Body of pancreas (tissue), 4 donors: Measurements from ENCODE around the gene TMA7B. TPM values are rescaled to one million over a fixed set of nuclear protein-coding genes. Genes with fewer than 3 reads are reported as not detected.

ENCODE experiments used
- ATAC-seq: fragments of 150-250 bp; one replicate; pipeline ENCODE4 v1.9.1; 2016
- DNase-seq, 4 donors: peaks; one replicate each; pipeline ENCODE4 v3.0.0-alpha.2; 2019
- H3K27ac ChIP-seq, 4 donors: fragments of 200-600 bp; sonication (generic); 1 replicate in 3 of 4; 2 replicates in 1 of 4; pipeline versions ENCODE4 v1.5.1 to v1.6.1; 2016 to 2019; ENCODE audit warnings: mild to moderate bottlenecking in 1 of 4, mixed read lengths in 1 of 4, moderate library complexity in 1 of 4
- H3K27me3 ChIP-seq, 2 donors: fragments of 200-600 bp; sonication (generic); one replicate each; pipeline ENCODE4 v1.6.0; 2016; ENCODE audit warnings: mild to moderate bottlenecking in 1 of 2
- H3K36me3 ChIP-seq, 2 donors: fragments of 200-600 bp; sonication (generic); replicated peaks in 1 of 2; 2 replicates each; pipeline ENCODE4 v1.5.1; 2016; ENCODE audit warnings: low read depth in 2 of 2; ENCODE audit not compliant: insufficient read depth in 1 of 2
- H3K4me1 ChIP-seq: fragments of 200-600 bp; sonication (generic); one replicate; pipeline ENCODE4 v1.6.0; 2016
- H3K4me3 ChIP-seq, 2 donors: fragments of 200-600 bp; sonication (generic); 1 replicate in 1 of 2; 2 replicates in 1 of 2; pipeline ENCODE4 v1.5.1; 2016 to 2019
- H3K9me3 ChIP-seq, 3 donors: fragments of 200-600 bp; sonication (generic); 1 replicate in 2 of 3; 2 replicates in 1 of 3; pipeline ENCODE4 v1.5.1; 2016
- POLR2A ChIP-seq, 3 donors: fragments of 450-650 bp; IDR thresholded peaks; one replicate each; pipeline ENCODE4 v1.6.1; 2016; ENCODE audit warnings: antibody characterized with exemption in 3 of 3, mild to moderate bottlenecking in 2 of 3
- WGBS, 2 donors: methylation state at CpG; one replicate each; pipeline ENCODE4 v1.1.5; 2017; 5-methylcytosine and 5-hydroxymethylcytosine counted together
- intact Hi-C: fragments of 100-400 bp; cut with DNase I; formaldehyde crosslinking; loops from one replicate; pipeline ENCODE4 v1.15.1; 2023
- total RNA-seq, 2 donors: library from RNA; depleted of rRNA; stranded (reverse); fragments of >200 nt; gene quantifications; one replicate each; pipeline ENCODE4 v1.1.0, GENCODE V29; 2016
- TF ChIP-seq, protein P1 (sequence below), 7 experiments: fragments of 450-650 bp in 4 of 7; fragments of 200-600 bp in 3 of 7; sonication (generic) in 3 of 7; IDR thresholded peaks; one replicate each; pipeline ENCODE4 v1.5.1; 2016 to 2019; ENCODE audit warnings: antibody characterized with exemption in 7 of 7

The TMA7B gene
- total RNA-seq, 2 donors from 2014 or later, result not detected

DNA sequence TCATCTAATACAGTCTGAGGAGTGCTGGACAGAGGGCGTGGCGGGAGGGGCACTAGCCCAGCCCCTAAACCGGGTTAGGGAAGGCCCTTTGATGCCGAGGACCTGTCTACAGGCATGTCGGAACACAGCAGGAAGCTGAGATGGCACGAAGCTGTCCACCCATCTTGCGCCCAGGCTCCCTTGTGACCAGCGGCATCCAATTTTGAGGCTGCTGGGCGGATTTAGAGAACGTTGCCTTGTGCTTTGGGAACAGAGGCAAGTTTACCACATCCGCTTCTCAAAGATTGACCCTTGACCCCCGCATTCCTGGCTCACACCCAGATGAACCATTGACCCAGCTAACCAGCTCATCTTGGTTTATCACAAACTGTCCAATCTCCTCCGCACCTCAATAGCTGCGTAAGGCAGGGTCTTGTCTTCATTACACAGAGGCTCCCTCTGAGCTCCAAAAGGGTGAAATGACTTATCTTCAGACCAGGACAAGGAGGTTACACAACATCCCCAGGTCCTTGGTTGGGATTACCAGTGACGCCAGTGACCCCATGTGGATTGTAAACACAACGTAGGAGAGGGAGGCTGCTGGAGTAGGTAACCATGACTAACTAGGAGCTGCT, 39.1 kb downstream of the TMA7B start:
- WGBS, 2 donors, result 60 to 76% methylated on average over 9 to 16 of the region's 16 CpGs
- intact Hi-C loops, result no loop called here
- Histone ChIP-seq H3K27ac (no peak overlapping the region), H3K9me3 (no peaks in the 10 kb centered on the region), H3K4me1 (peaks cover 76% of the 10 kb centered on the region), H3K4me3 (no peak overlapping the region), H3K27me3 (no peaks in the 10 kb centered on the region), H3K36me3 (no peaks in the 10 kb centered on the region)
- ATAC-seq (no peak), DNase-seq (peak in 2 of 4 donors; percentile 32 to 40)
- TF ChIP-seq, protein P1, sequence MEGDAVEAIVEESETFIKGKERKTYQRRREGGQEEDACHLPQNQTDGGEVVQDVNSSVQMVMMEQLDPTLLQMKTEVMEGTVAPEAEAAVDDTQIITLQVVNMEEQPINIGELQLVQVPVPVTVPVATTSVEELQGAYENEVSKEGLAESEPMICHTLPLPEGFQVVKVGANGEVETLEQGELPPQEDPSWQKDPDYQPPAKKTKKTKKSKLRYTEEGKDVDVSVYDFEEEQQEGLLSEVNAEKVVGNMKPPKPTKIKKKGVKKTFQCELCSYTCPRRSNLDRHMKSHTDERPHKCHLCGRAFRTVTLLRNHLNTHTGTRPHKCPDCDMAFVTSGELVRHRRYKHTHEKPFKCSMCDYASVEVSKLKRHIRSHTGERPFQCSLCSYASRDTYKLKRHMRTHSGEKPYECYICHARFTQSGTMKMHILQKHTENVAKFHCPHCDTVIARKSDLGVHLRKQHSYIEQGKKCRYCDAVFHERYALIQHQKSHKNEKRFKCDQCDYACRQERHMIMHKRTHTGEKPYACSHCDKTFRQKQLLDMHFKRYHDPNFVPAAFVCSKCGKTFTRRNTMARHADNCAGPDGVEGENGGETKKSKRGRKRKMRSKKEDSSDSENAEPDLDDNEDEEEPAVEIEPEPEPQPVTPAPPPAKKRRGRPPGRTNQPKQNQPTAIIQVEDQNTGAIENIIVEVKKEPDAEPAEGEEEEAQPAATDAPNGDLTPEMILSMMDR (IDR thresholded peaks at IDR 0.05), result no peak
- no peak for TF ChIP-seq POLR2A (IDR thresholded peaks at IDR 0.05)

DNA sequence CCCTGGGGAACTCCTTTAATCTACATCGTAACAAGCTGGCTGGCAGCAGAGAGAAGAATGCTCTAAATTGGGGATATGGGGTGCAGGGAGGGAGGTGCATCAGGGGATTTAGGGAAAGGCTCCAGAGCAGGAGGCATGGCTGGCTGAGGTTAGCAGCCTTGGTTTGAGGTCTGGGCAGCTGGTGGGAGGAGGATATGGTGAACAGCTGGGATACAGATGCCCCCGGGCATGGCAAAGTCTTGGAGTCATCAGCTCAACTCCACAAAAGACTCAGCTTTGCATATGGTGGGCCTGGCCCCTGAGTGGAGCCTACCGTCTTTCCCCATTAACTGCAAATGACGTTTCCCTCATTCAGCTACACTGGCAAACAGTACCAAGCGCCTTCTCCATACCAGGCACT, 40.0 kb downstream of the TMA7B start:
- Histone ChIP-seq H3K27ac (no peak overlapping the region), H3K4me1 (peaks cover 73% of the 10 kb centered on the region), H3K9me3 (no peaks in the 10 kb centered on the region), H3K4me3 (no peak overlapping the region), H3K27me3 (no peaks in the 10 kb centered on the region), H3K36me3 (no peaks in the 10 kb centered on the region)
- ATAC-seq, result no peak
- no peak for TF ChIP-seq POLR2A (IDR thresholded peaks at IDR 0.05)
- TF ChIP-seq, protein P1 (IDR thresholded peaks at IDR 0.05), result no peak
- DNase-seq, result no peak
- intact Hi-C loops, result no loop called here
- 87 to 92% methylated on average over 5 of the region's 5 CpGs for WGBS, 2 donors

DNA sequence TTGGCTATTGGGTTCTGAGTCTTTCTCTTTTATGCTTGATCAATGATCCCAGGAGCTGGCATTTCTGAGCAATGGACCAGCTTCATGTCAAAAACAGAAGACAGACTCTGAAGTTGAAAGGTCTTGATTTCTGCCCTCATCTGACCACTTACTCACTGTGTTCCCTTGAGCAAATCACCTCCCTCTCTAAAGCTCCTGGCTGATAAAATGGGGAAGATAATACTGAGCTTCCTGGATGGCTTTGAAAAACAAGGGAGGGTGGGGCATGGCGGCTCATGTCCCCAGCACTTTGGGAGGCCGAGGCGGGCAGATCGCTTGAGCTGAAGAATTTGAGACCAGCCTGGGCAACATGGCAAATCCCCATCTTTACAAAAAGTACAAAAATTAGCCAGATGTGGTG, 40.9 kb downstream of the TMA7B start:
- DNase-seq, result no peak
- peaks cover 69% of the 10 kb centered on the region for H3K4me1 ChIP-seq
- ATAC-seq, result no peak
- intact Hi-C loops, result no loop called here
- no peak overlapping the region for H3K27ac ChIP-seq
- TF ChIP-seq POLR2A (IDR thresholded peaks at IDR 0.05), result no peak
- TF ChIP-seq, protein P1 (IDR thresholded peaks at IDR 0.05), result no peak
- H3K27me3 ChIP-seq, result no peaks in the 10 kb centered on the region
- WGBS, 2 donors, result 94 to 97% methylated on average over 4 of the region's 4 CpGs
- no peak overlapping the region for H3K4me3 ChIP-seq
- H3K9me3 ChIP-seq, result no peaks in the 10 kb centered on the region
- no peaks in the 10 kb centered on the region for H3K36me3 ChIP-seq

DNA sequence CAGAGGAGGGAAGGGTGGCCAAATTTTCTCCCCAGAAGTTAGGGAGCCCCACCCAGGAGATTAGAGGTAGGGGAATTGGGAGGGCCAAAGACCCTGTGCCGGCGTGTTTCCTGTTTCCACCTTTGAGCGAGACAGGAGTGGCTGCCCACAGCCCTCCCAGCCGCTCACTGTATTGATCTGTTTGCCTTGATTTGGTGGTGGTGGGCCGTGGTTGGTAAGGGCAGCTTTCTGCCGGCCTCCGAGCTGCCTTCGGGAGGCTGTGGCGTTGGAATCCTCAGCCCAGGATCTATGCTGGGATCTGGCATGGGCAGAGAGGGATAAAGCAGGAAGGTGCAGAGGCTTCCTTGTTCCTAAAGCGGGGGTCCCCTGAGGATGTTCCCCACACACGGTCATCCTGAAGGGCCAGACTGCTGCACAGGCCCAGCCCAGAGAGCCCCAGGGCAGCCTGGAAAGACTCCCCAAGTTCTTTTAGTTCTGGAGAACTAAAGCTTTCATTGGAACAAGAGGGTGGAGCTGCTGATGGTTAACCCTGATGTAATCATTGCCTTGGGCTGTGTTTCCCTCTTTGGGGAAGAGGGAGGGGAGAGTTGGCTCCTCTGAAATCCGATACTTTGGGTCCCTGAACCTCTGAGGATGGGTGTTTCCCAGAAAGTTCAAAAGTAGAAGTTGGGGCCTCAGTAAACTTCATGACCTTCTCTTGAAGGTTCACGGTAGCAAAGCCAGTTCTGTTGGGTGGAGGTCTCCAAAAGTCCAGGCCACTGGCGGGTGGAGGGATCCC, 41.8 kb downstream of the TMA7B start:
- intact Hi-C loops, result no loop called here
- H3K36me3 ChIP-seq, result no peaks in the 10 kb centered on the region
- DNase-seq (no peak), ATAC-seq (no peak)
- TF ChIP-seq, protein P1 (IDR thresholded peaks at IDR 0.05), result no peak
- no peak for TF ChIP-seq POLR2A (IDR thresholded peaks at IDR 0.05)
- no peaks in the 10 kb centered on the region for H3K9me3 ChIP-seq
- H3K4me3 ChIP-seq, result no peak overlapping the region
- WGBS, 2 donors, result 72% methylated on average over 11 to 14 of the region's 14 CpGs
- no peak overlapping the region for H3K27ac ChIP-seq
- no peaks in the 10 kb centered on the region for H3K27me3 ChIP-seq
- H3K4me1 ChIP-seq, result peaks cover 60% of the 10 kb centered on the region
